Astrocyte of the hippocampus (primary cell): Measurements from ENCODE around the gene OR5K4.

ENCODE experiments used
- DNase-seq: peaks from one replicate; pipeline ENCODE4 v3.0.0; 2011; ENCODE audit warnings: low read depth, low spot score

Gene OR5K4, protein sequence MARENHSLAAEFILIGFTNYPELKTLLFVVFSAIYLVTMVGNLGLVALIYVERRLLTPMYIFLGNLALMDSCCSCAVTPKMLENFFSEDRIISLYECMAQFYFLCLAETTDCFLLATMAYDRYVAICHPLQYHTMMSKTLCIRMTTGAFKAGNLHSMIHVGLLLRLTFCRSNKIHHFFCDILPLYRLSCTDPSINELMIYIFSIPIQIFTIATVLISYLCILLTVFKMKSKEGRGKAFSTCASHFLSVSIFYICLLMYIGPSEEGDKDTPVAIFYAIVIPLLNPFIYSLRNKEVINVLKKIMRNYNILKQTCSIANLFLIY

DNA sequence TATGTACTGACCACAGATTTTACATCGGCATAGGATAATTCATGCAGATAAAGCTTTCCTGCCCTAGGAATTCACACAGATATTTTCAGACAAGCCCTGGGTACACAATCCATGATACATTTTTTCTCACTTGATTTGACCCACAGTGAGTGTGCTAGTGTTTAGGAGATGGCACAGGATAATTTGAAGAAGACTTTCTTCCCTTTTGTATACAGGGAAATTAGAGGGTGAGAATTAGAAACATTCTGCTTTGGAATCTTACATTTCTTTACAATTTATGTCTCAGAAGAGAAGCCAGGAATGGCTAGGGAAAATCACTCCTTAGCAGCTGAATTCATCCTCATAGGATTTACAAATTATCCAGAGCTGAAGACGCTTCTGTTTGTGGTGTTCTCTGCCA lies at the start of gene OR5K4:
Gene OR5K4, plus strand, starts transcription at position 301 of the 400 bp plus-strand sequence. Its CDS starts 0 bp downstream, at position 301.
- DNase-seq = no peak

DNA sequence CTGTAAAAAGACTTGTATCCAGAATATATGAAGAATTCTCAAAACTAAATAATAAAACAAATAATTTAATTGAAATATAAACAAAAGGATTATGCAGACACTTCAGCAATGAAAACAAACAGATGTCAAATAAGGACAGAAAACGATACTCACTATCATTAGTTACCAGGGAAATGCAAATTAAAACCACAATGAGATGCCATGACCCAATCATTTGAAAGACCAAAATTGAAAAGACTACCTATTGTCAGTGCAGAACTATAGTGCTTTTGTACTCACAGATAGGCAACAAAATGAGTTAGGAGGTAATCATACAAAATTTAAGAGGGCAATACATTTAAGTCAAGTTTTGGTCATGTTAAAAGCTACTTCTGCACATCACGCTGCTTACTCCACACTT lies 31.6 kb upstream of the OR5K4 start:
- DNase-seq = no peak

DNA sequence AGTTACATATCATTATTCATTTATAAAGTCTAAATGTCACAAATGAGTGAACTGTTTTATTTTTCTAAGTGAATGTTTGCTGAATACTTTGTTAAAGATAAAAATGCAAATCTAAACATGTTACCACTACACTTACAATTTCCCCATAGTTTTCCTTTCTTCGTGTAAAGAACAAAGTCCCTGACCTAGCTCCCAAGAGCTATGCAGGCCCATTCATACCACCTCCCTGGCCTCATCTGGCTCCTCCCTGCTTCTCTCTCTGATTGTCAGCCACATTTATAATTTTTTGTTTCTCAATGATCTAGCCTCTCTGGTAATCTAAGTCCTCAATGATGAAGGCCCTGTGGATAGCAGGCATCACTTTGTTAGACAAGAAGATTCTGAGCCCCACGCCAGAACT lies 31.0 kb upstream of the OR5K4 start:
- DNase-seq = no peak

DNA sequence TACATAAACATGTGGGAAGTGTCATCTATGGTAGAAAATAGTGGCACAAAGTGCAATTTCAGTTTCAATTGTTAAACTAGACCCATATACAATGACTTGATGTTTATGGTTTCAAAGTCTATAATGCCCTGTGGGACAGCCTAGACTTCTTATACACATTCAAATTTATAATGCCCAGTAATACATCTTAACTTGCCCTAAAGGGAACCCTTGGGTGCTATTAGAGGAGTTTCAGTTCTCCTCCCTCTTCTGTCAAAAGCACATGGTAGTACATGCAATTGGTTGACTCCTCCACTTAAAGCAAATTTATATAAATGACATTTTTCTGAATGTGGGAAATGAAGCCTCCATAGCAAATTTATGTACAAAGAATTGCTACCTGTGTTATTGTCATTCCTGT lies 30.2 kb upstream of the OR5K4 start:
- DNase-seq = no peak

DNA sequence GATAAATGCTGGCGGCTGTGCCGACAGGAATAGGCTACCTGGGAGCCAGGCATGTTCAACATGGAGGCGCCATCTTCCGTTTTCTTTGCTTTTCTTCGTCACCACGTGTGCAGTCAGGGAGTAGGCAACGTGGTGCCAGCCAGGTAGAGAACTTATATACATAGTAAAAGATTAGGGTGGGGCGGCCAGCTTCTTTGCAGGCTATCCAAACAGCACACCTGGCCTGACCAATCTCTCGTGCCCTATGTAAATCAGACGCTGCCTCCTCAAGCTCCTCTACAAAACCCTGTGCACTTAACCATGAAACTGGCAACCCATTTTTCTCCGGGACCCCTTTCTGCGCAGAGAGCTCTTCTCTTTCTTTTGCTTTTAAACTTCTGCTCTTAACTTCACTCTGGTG lies 28.6 kb upstream of the OR5K4 start:
- DNase-seq = no peak

DNA sequence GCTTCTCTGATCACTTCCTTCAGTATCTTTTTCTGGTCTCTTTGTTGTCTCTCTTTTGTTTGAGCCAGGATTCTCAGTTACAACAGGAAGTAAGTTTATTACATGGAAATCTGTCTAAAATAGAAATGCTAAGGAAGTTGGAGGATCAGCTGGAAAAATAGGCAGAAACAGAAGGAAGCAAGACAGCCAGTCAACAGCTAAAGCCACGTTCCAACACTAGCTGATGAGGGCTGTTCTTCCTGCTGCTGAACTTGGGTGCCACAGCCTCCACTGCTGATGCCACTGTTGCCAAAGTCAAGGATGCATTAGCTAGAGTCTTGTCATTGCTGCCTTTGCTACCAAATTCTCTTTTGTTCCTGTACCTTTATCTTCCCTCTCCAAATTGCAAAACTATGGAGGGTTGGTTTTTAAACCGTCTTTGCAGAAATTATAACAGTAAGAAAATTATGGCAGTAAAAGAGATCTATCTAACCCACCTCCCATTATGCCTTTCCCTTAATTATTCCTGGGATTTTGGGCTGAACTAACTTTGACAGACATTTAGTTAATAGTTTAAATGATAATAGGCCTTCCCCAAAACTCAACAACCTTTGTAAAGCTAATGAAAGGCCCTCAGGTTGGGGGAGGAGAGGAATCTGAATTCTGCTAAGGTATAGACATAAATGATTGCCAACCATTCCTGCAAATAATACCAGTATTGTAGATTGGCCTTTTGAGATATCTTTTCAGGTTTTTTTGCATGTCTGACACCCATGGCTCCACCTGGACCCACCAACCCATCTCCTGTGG lies 27.4 kb upstream of the OR5K4 start:
- no peak for DNase-seq

DNA sequence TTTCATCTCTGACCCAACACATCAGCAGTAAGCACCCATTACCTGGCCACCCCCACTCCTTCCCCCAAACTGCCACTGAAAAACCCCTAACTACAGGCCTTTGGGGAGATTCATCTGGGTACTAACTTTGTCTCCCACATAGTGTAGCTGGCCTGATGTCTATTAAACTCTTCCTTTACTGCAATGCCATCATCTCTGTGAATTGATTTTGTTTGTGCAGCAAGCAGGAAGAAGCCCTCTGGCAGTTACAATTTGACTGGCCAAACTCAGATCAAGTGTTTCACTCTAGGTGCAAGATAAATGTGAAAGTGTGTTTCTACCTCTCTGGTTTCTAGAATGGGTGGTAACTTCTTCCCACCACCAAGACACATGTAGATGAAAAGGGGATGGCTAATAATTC lies 26.7 kb upstream of the OR5K4 start:
- no peak for DNase-seq

DNA sequence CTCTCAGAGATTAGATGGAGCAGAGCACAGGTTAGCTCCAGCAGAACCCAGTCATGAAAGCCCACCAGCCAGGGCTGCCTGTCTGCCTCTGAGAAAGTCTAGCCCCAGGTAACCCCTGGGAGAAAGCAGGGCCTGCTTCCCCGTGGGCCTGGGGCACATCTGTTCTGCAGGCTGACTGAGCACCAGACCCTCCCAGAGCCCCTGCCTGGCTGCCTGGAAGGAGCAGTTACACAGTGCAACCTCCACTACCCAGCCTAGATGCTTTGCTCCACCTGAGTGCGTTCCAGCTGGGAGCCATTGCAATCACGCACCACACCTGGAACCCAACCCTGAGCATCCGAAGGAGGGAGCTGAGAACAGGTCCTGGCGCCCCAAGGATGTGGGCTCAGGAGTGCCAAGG lies 24.7 kb upstream of the OR5K4 start:
- DNase-seq = no peak

DNA sequence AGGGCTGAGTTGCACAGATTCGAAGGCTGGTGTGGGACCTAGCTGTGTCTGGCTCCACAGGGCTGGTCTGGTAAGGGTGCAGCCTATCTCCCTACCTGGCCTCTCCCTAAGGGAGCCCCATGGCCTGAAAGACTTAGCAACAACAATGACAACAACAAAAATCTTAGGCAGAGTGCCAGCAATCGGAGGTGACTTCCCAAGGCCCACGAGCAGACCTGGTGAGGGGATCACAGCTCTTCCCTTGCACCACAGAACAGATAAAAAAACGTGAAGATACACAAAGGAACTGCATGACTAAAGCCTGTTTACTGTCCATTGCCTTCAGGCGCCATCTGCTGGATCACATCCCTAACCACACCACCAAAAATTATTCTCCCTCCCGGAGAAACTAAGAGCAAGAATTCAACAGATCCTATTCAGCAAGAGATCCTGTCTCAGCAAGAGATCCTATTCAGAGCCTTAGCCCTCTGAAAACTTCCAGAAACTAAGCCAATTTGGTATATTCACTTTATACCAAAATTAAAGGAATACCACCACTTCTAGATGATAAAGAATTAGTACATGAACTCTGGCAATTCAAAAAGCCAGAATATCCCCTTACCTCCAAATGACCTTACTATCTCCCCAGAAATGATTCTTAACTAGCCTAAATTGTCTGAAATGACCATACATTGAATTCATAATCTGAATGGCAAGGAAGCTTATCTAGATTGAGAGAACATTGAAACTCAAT lies 24.1 kb upstream of the OR5K4 start:
- DNase-seq = peak; percentile 59

DNA sequence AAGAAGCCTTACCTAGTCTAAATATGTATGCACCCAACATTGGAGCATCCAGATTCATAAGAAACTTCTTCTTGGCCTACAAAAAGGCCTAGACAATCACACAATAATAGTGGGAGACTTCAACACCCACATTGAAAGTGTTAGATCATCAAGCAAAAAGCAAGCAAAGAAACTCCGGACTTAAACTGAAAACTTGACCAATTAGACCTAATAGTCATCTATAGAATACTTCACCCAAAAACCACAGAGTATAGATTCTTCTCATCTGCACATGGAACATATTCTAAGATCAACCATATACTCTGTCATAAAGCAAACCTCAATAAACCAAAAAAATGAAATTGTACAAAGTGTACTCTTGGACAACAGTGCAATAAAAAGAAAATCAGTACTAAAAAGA lies 22.3 kb upstream of the OR5K4 start:
- no peak for DNase-seq

DNA sequence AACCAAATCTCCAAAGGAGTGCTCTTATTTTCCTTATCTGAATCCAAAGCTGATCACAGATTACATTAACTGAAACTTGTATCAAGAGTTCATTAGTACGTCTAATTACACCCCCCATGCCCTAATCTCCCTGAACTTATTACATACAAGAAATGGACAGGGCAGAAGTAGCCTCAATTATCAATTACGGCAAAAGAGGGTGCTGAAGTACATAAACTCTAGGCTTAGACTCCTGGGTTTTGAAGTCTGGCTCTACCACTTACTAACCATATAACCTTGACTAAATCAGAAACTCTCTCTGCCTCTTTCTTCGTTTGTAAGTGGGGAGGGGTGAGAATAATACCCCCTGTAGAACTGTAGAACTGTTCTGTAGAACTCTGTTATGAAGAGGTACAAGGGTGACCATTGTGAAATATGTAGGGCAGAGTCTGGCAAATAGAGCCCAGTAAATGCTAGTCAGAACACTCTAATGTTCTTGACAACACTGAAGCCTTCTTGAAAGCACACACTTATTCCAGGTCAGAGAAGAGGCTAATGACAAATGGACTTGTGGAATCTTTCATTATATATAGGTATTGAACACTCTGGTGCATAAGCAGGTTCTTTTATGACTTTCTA lies 19.6 kb upstream of the OR5K4 start:
- no peak for DNase-seq

DNA sequence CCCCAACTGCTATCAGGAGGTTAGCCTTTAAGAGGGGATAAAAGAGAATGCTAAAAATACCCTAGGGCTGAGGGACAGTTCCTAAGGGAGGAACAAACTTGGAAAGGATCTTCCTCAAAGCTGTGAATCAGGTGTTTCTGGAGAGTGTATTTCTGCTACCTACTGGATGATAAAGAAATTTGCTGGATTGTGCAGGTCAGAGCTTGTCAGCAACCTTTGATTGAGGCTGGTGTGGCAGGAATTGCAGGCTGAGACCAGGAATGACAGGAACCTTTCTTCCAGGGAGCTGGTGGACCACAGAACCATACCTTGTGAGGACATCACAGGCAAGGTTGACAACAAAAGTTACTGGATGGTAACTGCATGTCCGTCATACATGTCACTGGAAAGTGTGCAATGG lies 14.6 kb upstream of the OR5K4 start:
- DNase-seq = no peak

DNA sequence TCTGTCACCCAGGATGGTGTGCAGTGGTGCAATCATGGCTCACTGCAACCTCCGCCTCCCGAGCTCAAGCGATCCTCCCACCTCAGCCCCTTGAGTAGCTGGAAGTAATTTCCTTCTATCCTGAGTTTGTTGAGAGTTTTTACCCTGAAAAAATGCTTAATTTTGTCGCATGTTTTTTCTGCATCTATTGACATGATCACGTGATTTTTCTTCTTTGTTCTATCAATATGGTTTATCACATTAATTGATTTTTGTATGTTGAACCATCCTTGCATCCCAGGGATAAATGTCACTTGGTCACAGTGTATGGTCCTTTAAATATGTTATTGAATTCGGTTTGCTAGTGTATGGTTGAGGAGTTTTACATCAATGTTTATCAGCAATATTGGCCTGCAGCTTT lies 11.9 kb upstream of the OR5K4 start:
- DNase-seq = no peak

DNA sequence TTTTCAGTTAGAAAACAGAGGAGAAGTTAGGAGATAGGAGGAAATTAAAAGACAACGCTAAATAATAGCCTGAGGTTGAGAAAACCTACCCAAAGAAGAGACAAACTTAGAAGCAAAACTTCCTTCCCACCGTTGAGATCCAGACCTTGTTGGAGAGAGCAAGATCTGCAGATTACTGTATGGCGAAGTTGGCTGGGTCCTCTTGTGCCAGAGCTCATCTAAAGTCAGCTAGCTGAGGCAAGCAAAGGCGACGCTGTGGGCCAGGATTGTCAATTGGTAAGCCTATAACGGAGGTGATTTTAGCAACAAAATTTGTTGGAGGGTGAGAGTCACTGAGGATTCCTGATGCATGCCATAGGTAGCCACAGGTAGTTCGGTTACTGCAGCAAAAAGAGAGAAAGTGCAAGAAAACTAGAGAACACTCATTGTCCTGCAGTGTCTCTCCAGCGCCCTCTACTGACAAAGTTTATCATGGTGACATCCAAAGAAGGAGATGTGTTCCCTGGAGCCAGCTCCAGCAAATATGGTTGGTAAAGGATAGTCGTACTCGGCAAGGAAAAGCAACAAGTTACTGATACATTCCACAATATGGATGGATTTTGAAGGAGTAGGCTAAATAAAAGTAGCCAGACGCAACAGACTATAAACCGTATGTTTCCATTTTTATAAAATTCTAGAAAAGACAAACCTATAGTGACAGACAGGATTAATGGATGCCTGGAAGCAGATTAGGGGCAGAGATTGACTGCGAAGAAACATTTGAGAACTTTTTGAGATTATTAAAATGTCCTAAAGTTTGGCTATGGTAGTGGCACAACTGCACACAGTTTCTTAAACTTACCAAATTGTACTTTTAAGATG lies 9.8 kb upstream of the OR5K4 start:
- peak; percentile 29 for DNase-seq

DNA sequence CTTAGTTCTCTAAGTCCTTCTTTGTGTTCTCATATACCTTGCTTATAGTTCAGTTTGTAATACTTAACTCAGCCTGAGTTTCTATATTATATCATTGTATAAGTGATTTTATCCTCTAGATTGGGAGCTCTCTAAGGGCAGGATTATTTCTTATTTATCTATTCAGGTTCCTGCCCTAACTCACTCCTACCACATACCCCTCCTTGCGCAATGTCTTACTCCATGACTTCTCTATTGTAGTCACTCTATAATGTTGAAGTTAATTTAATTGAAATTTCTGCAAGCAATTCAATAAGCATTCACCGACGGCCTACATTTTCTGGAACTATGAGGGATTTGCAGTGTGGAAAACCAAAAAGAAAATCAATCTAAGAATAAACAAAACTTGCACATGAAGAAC lies 3.6 kb upstream of the OR5K4 start:
- no peak for DNase-seq

DNA sequence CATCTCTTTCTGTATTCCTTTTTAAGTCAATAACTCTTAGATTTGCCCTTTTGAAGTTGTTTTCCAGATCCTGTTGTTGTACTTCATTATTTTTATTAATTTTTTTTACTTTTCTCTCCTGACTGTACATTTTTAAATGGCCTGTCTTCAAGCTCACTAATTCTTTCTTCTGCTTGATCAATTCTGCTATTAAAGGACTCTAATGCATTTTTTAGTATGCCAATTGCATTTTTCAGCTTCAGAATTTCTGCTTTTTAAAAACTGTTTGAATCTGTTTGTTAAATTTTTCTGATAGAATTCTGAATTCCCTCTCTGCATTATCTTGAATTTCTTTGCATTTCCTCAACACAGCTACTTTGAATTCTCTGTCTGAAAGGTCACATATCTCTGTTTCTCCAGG lies 5.6 kb downstream of the OR5K4 start:
- DNase-seq = no peak

DNA sequence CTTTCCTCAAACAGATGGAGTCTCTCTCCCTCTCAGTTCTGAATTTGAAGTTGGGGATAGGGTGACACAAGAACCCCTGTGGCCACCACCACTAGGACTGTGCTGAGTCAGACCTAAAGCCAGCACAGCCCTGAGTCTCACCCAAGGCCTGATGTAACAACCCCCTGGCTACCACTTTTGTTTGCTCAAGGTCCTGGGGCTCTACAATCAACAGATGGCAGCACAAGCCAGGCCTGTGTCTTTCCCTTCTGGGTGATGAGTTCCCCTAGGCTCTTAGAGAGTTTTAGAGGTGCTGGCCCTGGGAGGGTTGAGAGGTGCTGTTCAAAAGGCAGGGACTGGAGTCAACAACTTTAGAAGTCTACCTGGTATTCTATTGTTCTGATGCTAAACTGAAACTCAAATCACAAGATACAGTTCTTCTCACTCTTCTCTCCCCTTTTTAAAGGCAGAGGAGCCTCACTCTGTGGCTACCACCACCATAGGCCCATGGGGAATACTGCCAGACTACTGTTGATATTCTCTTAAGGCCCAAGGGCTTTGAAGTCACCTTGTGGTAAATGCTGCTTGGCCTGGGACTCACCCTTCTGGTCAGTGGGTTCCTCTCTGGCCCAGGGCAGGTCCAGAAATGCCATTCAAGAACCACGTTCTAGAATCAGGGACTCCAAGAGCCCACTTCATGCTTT lies 6.5 kb downstream of the OR5K4 start:
- no peak for DNase-seq

DNA sequence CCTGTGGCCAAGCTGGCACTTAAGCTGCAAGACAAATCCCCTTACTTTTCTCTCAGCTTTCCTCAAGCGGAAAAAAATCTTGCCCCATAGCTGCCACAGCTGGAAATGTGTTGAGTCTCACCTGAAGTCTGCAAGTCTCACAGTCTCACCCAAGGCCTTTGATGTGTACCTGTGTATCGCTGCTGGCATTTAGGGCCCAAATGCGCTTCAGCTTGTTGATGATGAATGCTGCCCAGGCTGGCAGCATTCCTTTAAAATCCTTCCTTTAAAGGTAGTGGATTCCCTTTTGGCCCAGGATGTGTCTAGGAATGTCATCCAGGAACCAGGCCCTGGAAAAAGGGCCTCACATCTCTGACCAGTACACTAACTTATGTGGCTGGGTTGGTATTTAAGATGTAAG lies 7.0 kb downstream of the OR5K4 start:
- DNase-seq = no peak

DNA sequence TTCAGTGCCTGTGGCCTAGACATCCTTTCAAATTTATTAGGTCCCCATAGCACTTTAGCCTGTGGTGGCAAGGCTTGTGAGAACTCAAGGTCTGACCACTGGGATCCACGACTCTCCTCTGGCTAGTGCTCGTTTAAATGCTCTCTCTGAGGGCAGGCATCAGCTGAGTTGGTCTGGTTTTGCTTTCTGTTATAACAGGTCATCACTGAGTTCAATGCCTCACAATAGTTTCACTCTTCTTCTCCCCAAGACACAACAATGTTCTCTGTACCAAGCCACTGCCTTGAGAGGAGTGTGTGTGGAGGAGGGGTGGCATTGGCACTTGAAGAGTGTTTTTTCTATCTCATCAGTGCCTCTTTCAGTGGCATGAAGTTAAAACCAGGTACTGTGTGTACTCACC lies 7.6 kb downstream of the OR5K4 start:
- DNase-seq = no peak

DNA sequence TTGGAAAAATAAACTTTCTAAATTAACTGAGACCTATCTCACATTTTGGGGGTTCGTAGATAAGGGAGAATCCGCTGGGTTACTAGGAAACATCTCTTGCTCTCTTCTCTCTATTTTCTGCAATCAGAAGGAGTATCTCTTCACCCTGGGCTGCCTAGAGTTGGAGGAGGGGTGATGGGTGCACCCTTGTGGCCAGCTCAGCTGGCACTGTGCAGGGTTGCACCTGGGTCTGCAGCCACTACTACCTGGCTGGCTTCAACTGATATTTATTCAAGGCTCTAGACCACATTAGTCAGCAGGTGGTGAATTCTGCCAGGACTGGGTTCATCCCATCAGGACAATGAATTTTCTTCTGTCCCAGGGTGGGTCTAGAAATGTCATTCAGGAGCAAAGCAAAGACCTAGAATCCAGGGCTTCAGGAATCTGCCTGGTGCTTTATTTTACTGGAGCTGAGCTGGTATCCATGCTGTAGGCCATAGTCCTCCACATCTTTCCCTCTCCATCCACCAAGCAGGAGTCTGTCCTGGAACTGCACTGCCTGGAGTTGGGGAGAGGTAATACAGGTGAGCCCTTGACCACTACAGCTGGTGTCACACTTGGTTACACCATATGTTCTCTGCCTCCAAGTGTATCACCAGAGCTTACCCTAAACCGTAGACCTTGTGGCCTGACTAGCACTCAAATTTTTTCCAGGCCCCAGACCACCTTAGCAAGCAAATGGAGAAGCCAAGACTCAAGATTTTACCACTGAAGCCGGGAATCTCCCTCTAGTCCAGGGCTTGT lies 14.0 kb downstream of the OR5K4 start:
- no peak for DNase-seq
